OCI-LY7 (cell line): ENCODE data around the gene CD47.

Experiments
- CTCF ChIP-seq: fragments of 200-600 bp; sonication (generic); conservative IDR thresholded peaks from 2 replicates; pipeline ENCODE4 v1.5.1; 2014; ENCODE audit warnings: mild to moderate bottlenecking, antibody characterized with exemption, low read length, moderate library complexity, mixed read lengths
- EZH2phosphoT487 ChIP-seq: fragments of 200-600 bp; sonication (generic); IDR thresholded peaks from 2 replicates; pipeline ENCODE4 v1.6.1; 2018; ENCODE audit warnings: low read depth, borderline replicate concordance, mild to moderate bottlenecking, mixed run types, antibody characterized with exemption, low read length, moderate library complexity, mixed read lengths

GRCh38 chr3:107997671-107998070 is 93.2 kb downstream of the CD47 start:
- TF ChIP-seq EZH2phosphoT487 = no peak
- no peak for TF ChIP-seq CTCF
